Heart left ventricle (tissue), 16 donors: ENCODE data around the gene GMPR. TPM values are rescaled to one million over a fixed set of nuclear protein-coding genes. Genes with fewer than 3 reads are reported as not detected.

ENCODE experiments used
- ATAC-seq, 4 donors: fragments of 200-7000 bp; cut with Tn5 transposase; one replicate each; pipeline ENCODE4 v1.9.1; 2020 to 2022; ENCODE audit warnings: moderate library complexity in 4 of 4, mild to moderate bottlenecking in 3 of 4, moderate number of reproducible peaks in 1 of 4
- DNase-seq, 5 donors: peaks; one replicate each; pipeline ENCODE4 v3.0.0-alpha.2; 2020
- H3K27ac ChIP-seq, 12 donors: fragments of 200-600 bp; sonication (generic) in 4 of 12; one replicate each; pipeline versions ENCODE4 v1.5.0 to v1.8.0; 2016 to 2022; ENCODE audit warnings: mild to moderate bottlenecking in 2 of 12
- H3K27me3 ChIP-seq, 9 donors: fragments of 200-600 bp; sonication (generic) in 2 of 9; one replicate each; pipeline versions ENCODE4 v1.5.1 to v1.8.0; 2016 to 2022; ENCODE audit warnings: mild to moderate bottlenecking in 3 of 9
- H3K36me3 ChIP-seq, 9 donors: fragments of 200-600 bp; sonication (generic) in 2 of 9; one replicate each; pipeline versions ENCODE4 v1.5.0 to v1.8.0; 2018 to 2022; ENCODE audit warnings: mild to moderate bottlenecking in 2 of 9
- H3K4me1 ChIP-seq, 12 donors: fragments of 200-600 bp; sonication (generic) in 4 of 12; one replicate each; pipeline versions ENCODE4 v1.5.0 to v1.8.0; 2016 to 2022; ENCODE audit warnings: mild to moderate bottlenecking in 3 of 12
- H3K4me3 ChIP-seq, 12 donors: fragments of 200-600 bp; sonication (generic) in 4 of 12; one replicate each; pipeline versions ENCODE4 v1.5.0 to v1.8.0; 2017 to 2022; ENCODE audit warnings: mild to moderate bottlenecking in 9 of 12, moderate library complexity in 4 of 12
- H3K9me3 ChIP-seq, 12 donors: fragments of 200-600 bp; sonication (generic) in 4 of 12; one replicate each; pipeline versions ENCODE4 v1.5.0 to v1.8.0; 2016 to 2022; ENCODE audit warnings: mild to moderate bottlenecking in 1 of 12
- CTCF ChIP-seq, 12 donors: fragments of 200-600 bp; sonication (generic) in 4 of 12; IDR thresholded peaks; one replicate each; pipeline versions ENCODE4 v1.5.0 to v1.8.0; 2018 to 2022; ENCODE audit warnings: antibody characterized with exemption in 12 of 12, mild to moderate bottlenecking in 5 of 12
- POLR2A ChIP-seq, 2 donors: fragments of 450-650 bp; IDR thresholded peaks; one replicate each; pipeline ENCODE4 v1.6.1; 2017; ENCODE audit warnings: antibody characterized with exemption in 2 of 2, mild to moderate bottlenecking in 2 of 2, moderate library complexity in 2 of 2
- WGBS, 4 donors: extraction: QIAGEN DNeasy Blood & Tissue Kit in 2 of 4; methylation state at CpG; one replicate each; pipeline versions ENCODE4 v1.1.5 to v1.1.7; 2013 to 2018; 5-methylcytosine and 5-hydroxymethylcytosine counted together
- intact Hi-C, 10 donors: fragments of 100-400 bp; cut with DNase I; formaldehyde crosslinking; loops; one replicate each; pipeline versions ENCODE4 v1.11.1 to v1.14.2; 2022
- polyA plus RNA-seq, 2 donors: library from polyadenylated mRNA; stranded (reverse); fragments of 200-250 nt; gene quantifications; one replicate each; pipeline ENCODE4 v1.2.3, GENCODE V29; 2013
- total RNA-seq, 9 donors: library from RNA; depleted of rRNA in 2 of 9; stranded (reverse); fragments of >200 nt in 2 of 9; fragmentation: NEBNext Ultra II Directional in 3 of 9; extraction: Animal tissue kit (Norgen Biotek cat#: 25700) in 3 of 9; gene quantifications; one replicate each; pipeline versions ENCODE4 v1.1.0 to v1.2.4, GENCODE V29; 2016 to 2023
- donor health status: ischemic (EF 13 %, LVEDD 7.1; RV severe dilation, severe dysfunction).
- donor health status: healthy with polysubstance abuse.
- donor health status: DM: no; HTN: yes; CAD: no.
- donor health status: DM: no; HTN: no; CAD: no.
- donor health status: ischemic (EF 25% LVEDD 6.9; RV normal size, moderate dysfunction).
- donor health status: ischemic (EF 25% LVEDD 5.7; RV mildly dilated, moderate dysfunction).
- donor health status: healthy.
- donor health status: DM: yes; HTN: yes; CAD: no.
- donor health status: ischemic (EF 35%, LVEDD 5.7; RV mildly dilated, moderate dysfunction).
- donor health status: nonischemic (EF 11% LVEDD 7.7; RV severe dilation, severe dysfunction).
- donor health status: DM: yes; HTN: yes; CAD: no.
- donor health status: PGD.
- donor health status: ischemic (EF 29% LVEDD 5.4; RV normal size, mild dysfunction).
- donor health status: nonischemic (EF 23%, LVEDD 6.1; RV moderate dilation, normal function).

The GMPR gene
- total and polyA plus RNA-seq, 11 donors, result 67.8 to 294 (median 120) TPM

GRCh38 chr6:16229700-16230099, 8.7 kb upstream of the GMPR start:
- DNase-seq (no peak), ATAC-seq (peak in 3 of 4 donors; percentile 29 to 50 (median 31))
- TF ChIP-seq POLR2A (IDR thresholded peaks at IDR 0.05), result no peak
- no peak for TF ChIP-seq CTCF (IDR thresholded peaks at IDR 0.05)
- intact Hi-C loops, result loop anchor here in 5 of 10 donors (5.0 to 10.0 kb wide), 6 partner anchors 45 to 185 kb away; no protein-coding TSS in a partner anchor
- no peaks in the 10 kb centered on the region for H3K9me3 ChIP-seq
- H3K36me3 ChIP-seq, result no peaks in the 10 kb centered on the region
- H3K27ac ChIP-seq, result no peak overlapping the region
- peaks cover 0 to 16% (median 11%) of the 10 kb centered on the region in 12 donors for H3K4me1 ChIP-seq
- H3K27me3 ChIP-seq, result peaks cover 0 to 12% (median 0%) of the 10 kb centered on the region in 9 donors
- H3K4me3 ChIP-seq, result peak overlapping the region in 1 of 12 donors; percentile 32
- 24 to 30% (median 26%) methylated on average over 6 of the region's 6 CpGs for WGBS, 4 donors

GRCh38 chr6:16230953-16231352, 7.4 kb upstream of the GMPR start:
- intact Hi-C loops, result loop anchor here in 4 of 10 donors (5.0 to 10.0 kb wide), 5 partner anchors 46 to 184 kb away; no protein-coding TSS in a partner anchor
- Histone ChIP-seq H3K36me3 (no peaks in the 10 kb centered on the region), H3K4me3 (no peak overlapping the region), H3K9me3 (no peaks in the 10 kb centered on the region), H3K4me1 (peaks cover 0 to 16% (median 12%) of the 10 kb centered on the region in 12 donors), H3K27ac (peak overlapping the region in 1 of 12 donors; percentile 9), H3K27me3 (peaks cover 0 to 12% (median 0%) of the 10 kb centered on the region in 9 donors)
- no peak for ATAC-seq
- no peak for TF ChIP-seq POLR2A (IDR thresholded peaks at IDR 0.05)
- no peak for TF ChIP-seq CTCF (IDR thresholded peaks at IDR 0.05)
- WGBS, 4 donors, result 86 to 92% (median 89%) methylated on average over 9 of the region's 9 CpGs
- no peak for DNase-seq

- ATAC-seq (no peak), DNase-seq (no peak)
- intact Hi-C loops, result loop anchor here in 4 of 10 donors (5.0 to 10.0 kb wide), 5 partner anchors 45 to 183 kb away; no protein-coding TSS in a partner anchor
- Histone ChIP-seq H3K27ac (no peak overlapping the region), H3K4me1 (peaks cover 0 to 26% (median 20%) of the 10 kb centered on the region in 12 donors), H3K36me3 (no peaks in the 10 kb centered on the region), H3K27me3 (peaks cover 0 to 12% (median 0%) of the 10 kb centered on the region in 9 donors), H3K4me3 (no peak overlapping the region), H3K9me3 (no peaks in the 10 kb centered on the region)
- WGBS, 4 donors, result 95 to 96% (median 95%) methylated on average over 5 of the region's 5 CpGs
- TF ChIP-seq POLR2A (IDR thresholded peaks at IDR 0.05) (no peak), CTCF (IDR thresholded peaks at IDR 0.05) (no peak)
These were observed 6.3 kb upstream of the GMPR start for GRCh38 chr6:16232086-16232485.

GRCh38 chr6:16236009-16236501, 2.3 kb upstream of the GMPR start:
- Histone ChIP-seq H3K27me3 (no peaks in the 10 kb centered on the region), H3K27ac (peak overlapping the region in 8 of 12 donors; percentile 4 to 85 (median 34)), H3K4me1 (peaks cover 0 to 41% (median 23%) of the 10 kb centered on the region in 12 donors), H3K9me3 (no peaks in the 10 kb centered on the region), H3K36me3 (no peaks in the 10 kb centered on the region), H3K4me3 (peak overlapping the region in 6 of 12 donors; percentile 1 to 41 (median 13))
- DNase-seq, result no peak
- intact Hi-C loops, result loop anchor here in 4 of 10 donors (2.0 to 10.0 kb wide), 8 partner anchors 41 to 531 kb away; partner anchors contain the start of gene ATXN1 (in 1 of the 4)
- 81 to 88% (median 86%) methylated on average over 4 of the region's 4 CpGs for WGBS, 4 donors
- ATAC-seq, result no peak
- TF ChIP-seq POLR2A (IDR thresholded peaks at IDR 0.05) (no peak), CTCF (IDR thresholded peaks at IDR 0.05) (no peak)
